ENCODE results near the gene NAA30. TPM values are rescaled to one million over a fixed set of nuclear protein-coding genes. Genes with fewer than 3 reads are reported as not detected.

NAA30 gene
- total RNA-seq, 4 donors from 2014 or later: 11.6 to 17.7 (median 16.7) TPM

DNA sequence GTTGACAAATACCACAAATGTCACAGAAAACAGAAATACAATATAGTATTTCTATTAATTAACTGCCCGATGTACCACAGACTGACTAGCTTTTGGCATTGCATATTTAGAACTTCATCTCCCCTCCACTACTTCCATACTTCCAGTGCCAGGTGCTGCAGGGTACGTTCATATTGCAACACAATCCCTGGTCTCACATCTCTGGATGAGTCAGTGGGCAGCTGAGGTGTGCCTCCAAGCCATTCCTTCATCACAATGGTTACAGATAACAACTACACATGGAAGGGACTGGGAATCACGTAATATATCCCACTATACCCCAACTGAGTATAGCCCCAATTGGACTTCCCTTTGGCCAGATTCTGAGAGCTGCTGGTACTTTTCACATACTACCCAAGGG lies 72.2 kb downstream of the NAA30 start:
- TF ChIP-seq EP300 (IDR thresholded peaks at IDR 0.05) (no peak), POLR2AphosphoS5 (IDR thresholded peaks at IDR 0.05) (no peak), POLR2A (IDR thresholded peaks at IDR 0.05) (no peak)
- TF ChIP-seq, protein P1, sequence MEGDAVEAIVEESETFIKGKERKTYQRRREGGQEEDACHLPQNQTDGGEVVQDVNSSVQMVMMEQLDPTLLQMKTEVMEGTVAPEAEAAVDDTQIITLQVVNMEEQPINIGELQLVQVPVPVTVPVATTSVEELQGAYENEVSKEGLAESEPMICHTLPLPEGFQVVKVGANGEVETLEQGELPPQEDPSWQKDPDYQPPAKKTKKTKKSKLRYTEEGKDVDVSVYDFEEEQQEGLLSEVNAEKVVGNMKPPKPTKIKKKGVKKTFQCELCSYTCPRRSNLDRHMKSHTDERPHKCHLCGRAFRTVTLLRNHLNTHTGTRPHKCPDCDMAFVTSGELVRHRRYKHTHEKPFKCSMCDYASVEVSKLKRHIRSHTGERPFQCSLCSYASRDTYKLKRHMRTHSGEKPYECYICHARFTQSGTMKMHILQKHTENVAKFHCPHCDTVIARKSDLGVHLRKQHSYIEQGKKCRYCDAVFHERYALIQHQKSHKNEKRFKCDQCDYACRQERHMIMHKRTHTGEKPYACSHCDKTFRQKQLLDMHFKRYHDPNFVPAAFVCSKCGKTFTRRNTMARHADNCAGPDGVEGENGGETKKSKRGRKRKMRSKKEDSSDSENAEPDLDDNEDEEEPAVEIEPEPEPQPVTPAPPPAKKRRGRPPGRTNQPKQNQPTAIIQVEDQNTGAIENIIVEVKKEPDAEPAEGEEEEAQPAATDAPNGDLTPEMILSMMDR (IDR thresholded peaks at IDR 0.05): no peak
- Histone ChIP-seq H3K36me3 (no peaks in the 10 kb centered on the region), H3K9me3 (no peaks in the 10 kb centered on the region), H3K4me1 (no peaks in the 10 kb centered on the region), H3K27ac (no peak overlapping the region), H3K4me3 (no peak overlapping the region), H3K27me3 (no peaks in the 10 kb centered on the region)
- 90% methylated on average over 3 of the region's 3 CpGs for WGBS
- no peak for DNase-seq (ENCODE audit: low spot score in 2 of 2)

DNA sequence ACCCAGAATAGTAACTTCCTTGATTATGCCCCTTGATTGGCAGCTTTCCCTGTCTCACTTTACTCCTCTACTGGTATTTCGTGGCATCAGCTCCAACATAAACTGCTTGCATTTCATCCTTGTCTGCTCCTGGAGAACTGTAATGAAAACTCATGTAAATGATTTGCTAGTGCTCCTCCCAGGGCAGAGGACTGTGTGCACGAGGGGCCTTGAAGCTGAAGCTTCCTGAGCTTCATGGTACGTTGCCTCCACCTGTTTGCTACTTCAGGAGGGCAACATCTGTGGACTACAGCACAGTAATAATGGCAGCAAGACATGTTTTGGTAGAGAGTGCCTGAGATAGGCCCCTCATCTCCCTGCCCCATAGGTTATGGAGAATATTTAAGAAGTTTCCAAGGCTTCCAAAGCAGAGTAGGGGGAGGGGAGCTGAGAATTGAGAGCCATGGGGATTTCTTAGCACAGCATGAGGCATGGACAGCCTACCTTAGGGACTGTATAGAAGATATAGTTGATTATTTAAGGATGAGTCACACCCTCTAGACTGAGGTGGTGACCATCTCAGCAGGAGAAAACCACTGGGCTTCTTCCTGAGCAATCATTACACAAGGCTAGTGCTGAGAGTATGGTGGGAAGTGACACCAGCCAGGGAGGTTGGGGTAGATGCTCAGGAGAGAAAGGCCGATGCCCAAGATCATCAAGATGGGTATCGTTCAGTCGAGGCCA lies 73.8 kb downstream of the NAA30 start:
- WGBS: 85% methylated on average over 6 of the region's 6 CpGs

More for the DNA sequence above, 73.8 kb downstream of the NAA30 start:
- Histone ChIP-seq H3K4me3 (no peak overlapping the region), H3K4me1 (no peaks in the 10 kb centered on the region), H3K36me3 (no peaks in the 10 kb centered on the region), H3K27me3 (no peaks in the 10 kb centered on the region), H3K9me3 (no peaks in the 10 kb centered on the region), H3K27ac (no peak overlapping the region)
- no peak for DNase-seq (ENCODE audit: low spot score in 2 of 2)
- TF ChIP-seq, protein P1 (IDR thresholded peaks at IDR 0.05): no peak
- TF ChIP-seq POLR2AphosphoS5 (IDR thresholded peaks at IDR 0.05): no peak
- no peak for TF ChIP-seq POLR2A (IDR thresholded peaks at IDR 0.05)
- TF ChIP-seq EP300 (IDR thresholded peaks at IDR 0.05): no peak

Other genes with a start within 250 kb of the NAA30 start
- 10 to 100 TPM; 21.8 to 29.8 (median 28.8) TPM for gene EXOC5, start 121.7 kb upstream of the NAA30 start, total RNA-seq
- gene AP5M1, start 121.6 kb upstream of the NAA30 start, total RNA-seq: 10 to 100 TPM; 22.7 to 30.6 (median 29.2) TPM
- not detected for gene CCDC198, start 103.3 kb downstream of the NAA30 start, total RNA-seq

All from suprapubic skin (tissue), 4 donors.